HG03342 (cell line): ENCODE results near the gene VENTX.
"Not testable (repeated sequence)": the region's sequence is repeated elsewhere in the genome, so short reads cannot be mapped to it uniquely, and the experiment has no call there.

Experiments used
- ATAC-seq: cut with Tn5 transposase; IDR thresholded peaks from one replicate; pipeline ENCODE4 v1.9.1; 2021; ENCODE audit warnings: mild to moderate bottlenecking, moderate library complexity; ENCODE audit not compliant: unreplicated experiment

VENTX gene

GRCh38 chr10:133253361-133253955 is 15.8 kb downstream of the VENTX start:
- no peak for ATAC-seq

GRCh38 chr10:133254421-133255120 is 16.9 kb downstream of the VENTX start:
- ATAC-seq = no peak

GRCh38 chr10:133255323-133255722 is 17.7 kb downstream of the VENTX start:
- no peak for ATAC-seq

- no peak for ATAC-seq
These were observed 19.9 kb downstream of the VENTX start for GRCh38 chr10:133257489-133258065.

GRCh38 chr10:133258066-133258817 is 20.6 kb downstream of the VENTX start:
- ATAC-seq = no peak

- ATAC-seq = no peak
These were observed 21.4 kb downstream of the VENTX start for GRCh38 chr10:133258818-133259601.

GRCh38 chr10:133259602-133259989 is 21.9 kb downstream of the VENTX start:
- no peak for ATAC-seq

- peak; percentile 48 for ATAC-seq
These were observed 23.5 kb downstream of the VENTX start for GRCh38 chr10:133260895-133261725.

- ATAC-seq = peak; percentile 57
These were observed 24.2 kb downstream of the VENTX start for GRCh38 chr10:133261726-133262325.

- ATAC-seq = no peak
These were observed 25.0 kb downstream of the VENTX start for GRCh38 chr10:133262696-133263095.

GRCh38 chr10:133263674-133264073 is 26.0 kb downstream of the VENTX start:
- no peak for ATAC-seq

- ATAC-seq = no peak
These were observed 26.8 kb downstream of the VENTX start for GRCh38 chr10:133264461-133264860.

- not testable (repeated sequence) for ATAC-seq
These were observed 27.4 kb downstream of the VENTX start for GRCh38 chr10:133265052-133265451.

- no peak for ATAC-seq
These were observed 28.6 kb downstream of the VENTX start for GRCh38 chr10:133266056-133266795.

- no peak for ATAC-seq
These were observed 29.6 kb downstream of the VENTX start for GRCh38 chr10:133267293-133267692.

GRCh38 chr10:133267829-133268228 is 30.2 kb downstream of the VENTX start:
- ATAC-seq = no peak

- no peak for ATAC-seq
These were observed 30.9 kb downstream of the VENTX start for GRCh38 chr10:133268532-133268931.

- ATAC-seq = no peak
These were observed 31.7 kb downstream of the VENTX start for GRCh38 chr10:133269367-133269766.

GRCh38 chr10:133270204-133270603 is 32.5 kb downstream of the VENTX start:
- ATAC-seq = no peak
